ENCODE data around the gene KLF9.
A peak's percentile ranks its signal among the peaks of the same experiment; 100 is the strongest.

Gene KLF9

DNA sequence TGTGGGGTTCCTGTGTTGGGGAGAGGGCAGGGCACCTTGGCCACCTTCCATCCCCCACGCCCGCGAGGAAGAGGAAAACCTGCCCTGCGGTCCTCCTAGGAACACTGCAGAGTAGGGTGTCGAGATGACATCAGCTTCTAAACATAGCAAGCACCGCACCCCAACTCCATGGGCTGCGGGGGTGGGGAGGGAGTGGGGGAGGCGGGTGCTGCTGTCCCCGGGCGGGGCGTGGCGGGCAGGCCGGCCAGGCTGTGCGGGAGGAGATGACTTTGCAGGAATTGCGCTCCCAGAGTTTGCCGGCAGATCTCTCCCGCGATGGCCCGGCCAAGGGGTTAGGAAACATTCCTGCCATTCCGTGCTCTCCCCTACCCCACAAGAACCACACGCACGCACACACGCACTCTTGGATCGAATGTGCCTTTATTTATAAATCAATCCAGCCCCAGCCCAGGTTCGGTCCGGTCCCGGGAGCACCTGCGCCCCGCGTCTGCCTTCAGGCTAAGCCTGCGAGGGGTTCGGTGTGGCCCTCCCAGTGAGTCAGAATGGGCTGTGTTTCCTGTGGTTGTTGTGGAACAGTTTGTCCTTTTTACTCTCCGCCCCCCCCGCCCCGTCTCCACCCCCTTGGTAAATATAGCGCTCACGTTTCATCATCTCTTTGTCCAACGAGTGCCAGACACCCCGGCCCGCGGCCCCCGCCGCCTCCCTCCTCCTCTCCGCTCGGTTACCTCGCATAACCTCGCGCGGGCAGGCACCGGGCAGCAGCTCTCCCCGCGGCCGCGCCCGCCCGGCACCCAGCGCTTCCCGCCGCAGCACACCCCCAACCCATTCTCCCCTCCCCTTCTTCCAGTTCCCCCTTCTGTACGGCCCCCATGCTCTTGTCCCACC, 5.3 kb upstream of the KLF9 start (continued):
- TF ChIP-seq BCL11A (tag by site-specific recombination; IDR thresholded peaks at IDR 0.05; ENCODE audit: low read depth) (no peak), GLI4 (tag by site-specific recombination; IDR thresholded peaks at IDR 0.05) (no peak), ZBTB21 (tag by site-specific recombination; IDR thresholded peaks at IDR 0.05) (peak; percentile 36; the same call in 1 of the 2 replicates), KLF9 (tag by site-specific recombination; IDR thresholded peaks at IDR 0.05; ENCODE audit: low read depth) (peak; percentile 74), ZNF677 (tag by site-specific recombination; IDR thresholded peaks at IDR 0.05) (no peak), ZNF221 (tag by site-specific recombination; IDR thresholded peaks at IDR 0.05; ENCODE audit: borderline replicate concordance) (no peak), ZNF623 (tag by site-specific recombination; IDR thresholded peaks at IDR 0.05) (no peak), SALL2 (tag by site-specific recombination; IDR thresholded peaks at IDR 0.05; ENCODE audit: borderline replicate concordance) (no peak), HOXA7 (CRISPR knock-in tag; IDR thresholded peaks at IDR 0.05; ENCODE audit: borderline replicate concordance) (no peak)
- TF ChIP-seq, protein P1, sequence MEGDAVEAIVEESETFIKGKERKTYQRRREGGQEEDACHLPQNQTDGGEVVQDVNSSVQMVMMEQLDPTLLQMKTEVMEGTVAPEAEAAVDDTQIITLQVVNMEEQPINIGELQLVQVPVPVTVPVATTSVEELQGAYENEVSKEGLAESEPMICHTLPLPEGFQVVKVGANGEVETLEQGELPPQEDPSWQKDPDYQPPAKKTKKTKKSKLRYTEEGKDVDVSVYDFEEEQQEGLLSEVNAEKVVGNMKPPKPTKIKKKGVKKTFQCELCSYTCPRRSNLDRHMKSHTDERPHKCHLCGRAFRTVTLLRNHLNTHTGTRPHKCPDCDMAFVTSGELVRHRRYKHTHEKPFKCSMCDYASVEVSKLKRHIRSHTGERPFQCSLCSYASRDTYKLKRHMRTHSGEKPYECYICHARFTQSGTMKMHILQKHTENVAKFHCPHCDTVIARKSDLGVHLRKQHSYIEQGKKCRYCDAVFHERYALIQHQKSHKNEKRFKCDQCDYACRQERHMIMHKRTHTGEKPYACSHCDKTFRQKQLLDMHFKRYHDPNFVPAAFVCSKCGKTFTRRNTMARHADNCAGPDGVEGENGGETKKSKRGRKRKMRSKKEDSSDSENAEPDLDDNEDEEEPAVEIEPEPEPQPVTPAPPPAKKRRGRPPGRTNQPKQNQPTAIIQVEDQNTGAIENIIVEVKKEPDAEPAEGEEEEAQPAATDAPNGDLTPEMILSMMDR (tag by site-specific recombination; IDR thresholded peaks at IDR 0.05) = peak; percentile 66
- TF ChIP-seq, protein P2, sequence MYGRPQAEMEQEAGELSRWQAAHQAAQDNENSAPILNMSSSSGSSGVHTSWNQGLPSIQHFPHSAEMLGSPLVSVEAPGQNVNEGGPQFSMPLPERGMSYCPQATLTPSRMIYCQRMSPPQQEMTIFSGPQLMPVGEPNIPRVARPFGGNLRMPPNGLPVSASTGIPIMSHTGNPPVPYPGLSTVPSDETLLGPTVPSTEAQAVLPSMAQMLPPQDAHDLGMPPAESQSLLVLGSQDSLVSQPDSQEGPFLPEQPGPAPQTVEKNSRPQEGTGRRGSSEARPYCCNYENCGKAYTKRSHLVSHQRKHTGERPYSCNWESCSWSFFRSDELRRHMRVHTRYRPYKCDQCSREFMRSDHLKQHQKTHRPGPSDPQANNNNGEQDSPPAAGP (tag by site-specific recombination; IDR thresholded peaks at IDR 0.05) = peak; percentile 49; the same call in 1 of the 2 replicates

DNA sequence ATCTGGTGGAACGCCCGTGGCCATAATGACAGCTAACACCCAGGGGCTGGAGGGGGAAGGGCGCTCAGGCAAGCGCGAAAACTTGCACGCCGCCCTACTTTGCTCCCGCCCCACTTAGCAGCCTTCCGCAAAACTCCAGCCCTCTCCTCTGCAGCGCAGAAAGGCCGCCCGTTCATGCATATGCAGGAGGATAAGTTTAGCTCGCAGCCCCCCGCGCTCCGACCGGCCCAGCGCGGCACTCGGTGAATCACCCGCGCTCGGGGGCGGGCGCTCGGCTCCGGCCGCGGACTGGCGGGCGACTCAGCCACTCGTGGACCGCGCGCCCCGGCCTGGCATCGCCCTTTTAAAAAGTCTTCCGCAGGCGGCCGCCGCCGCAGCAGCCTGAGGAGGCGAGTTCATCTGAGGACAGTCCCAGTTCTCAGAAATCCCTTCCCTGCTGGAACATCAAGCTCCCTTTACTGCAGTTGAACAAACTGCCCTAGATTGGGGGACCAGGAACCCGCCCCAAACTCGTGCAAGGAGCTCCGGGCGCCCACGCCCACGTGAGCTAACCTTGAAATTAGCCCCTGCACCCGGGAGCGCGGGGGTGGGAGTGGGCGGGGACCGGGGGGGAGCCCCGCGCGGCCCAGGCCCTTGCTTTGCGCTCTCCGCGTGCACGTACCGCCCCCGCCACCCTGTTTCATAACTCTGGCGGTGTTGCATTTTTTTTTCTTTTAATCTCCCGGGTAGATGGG, 4.5 kb upstream of the KLF9 start:
- POLR2A ChIA-PET = interaction anchor here (0.5 to 4.6 kb wide), 18 partner anchors 8 to 1298 kb away, joined by 3 to 127 read pairs (median 5); no protein-coding TSS in a partner anchor
- no peaks in the 10 kb centered on the region for H3K9me3 ChIP-seq (ENCODE audit: control insufficient read depth, insufficient read depth, low read depth, low read length)
- peaks cover 8% of the 10 kb centered on the region for H3K4me1 ChIP-seq (ENCODE audit: control insufficient read depth, insufficient read depth, low read length)
- H3K36me3 ChIP-seq (ENCODE audit: control insufficient read depth in 2 of 2, insufficient read depth in 1 of 2, low read length in 2 of 2) = no peaks in the 10 kb centered on the region
- H3K4me3 ChIP-seq (ENCODE audit: low read depth, low read length) = peak overlapping the region; percentile 60
- H3K27ac ChIP-seq (ENCODE audit: extremely low read depth, low read depth, low read length) = peak overlapping the region; percentile 100
- CTCF ChIA-PET = interaction anchor here (0.6 to 3.7 kb wide), 7 partner anchors 11 to 183 kb away, joined by 3 to 18 read pairs (median 3); no protein-coding TSS in a partner anchor
- TF ChIP-seq, protein P3, sequence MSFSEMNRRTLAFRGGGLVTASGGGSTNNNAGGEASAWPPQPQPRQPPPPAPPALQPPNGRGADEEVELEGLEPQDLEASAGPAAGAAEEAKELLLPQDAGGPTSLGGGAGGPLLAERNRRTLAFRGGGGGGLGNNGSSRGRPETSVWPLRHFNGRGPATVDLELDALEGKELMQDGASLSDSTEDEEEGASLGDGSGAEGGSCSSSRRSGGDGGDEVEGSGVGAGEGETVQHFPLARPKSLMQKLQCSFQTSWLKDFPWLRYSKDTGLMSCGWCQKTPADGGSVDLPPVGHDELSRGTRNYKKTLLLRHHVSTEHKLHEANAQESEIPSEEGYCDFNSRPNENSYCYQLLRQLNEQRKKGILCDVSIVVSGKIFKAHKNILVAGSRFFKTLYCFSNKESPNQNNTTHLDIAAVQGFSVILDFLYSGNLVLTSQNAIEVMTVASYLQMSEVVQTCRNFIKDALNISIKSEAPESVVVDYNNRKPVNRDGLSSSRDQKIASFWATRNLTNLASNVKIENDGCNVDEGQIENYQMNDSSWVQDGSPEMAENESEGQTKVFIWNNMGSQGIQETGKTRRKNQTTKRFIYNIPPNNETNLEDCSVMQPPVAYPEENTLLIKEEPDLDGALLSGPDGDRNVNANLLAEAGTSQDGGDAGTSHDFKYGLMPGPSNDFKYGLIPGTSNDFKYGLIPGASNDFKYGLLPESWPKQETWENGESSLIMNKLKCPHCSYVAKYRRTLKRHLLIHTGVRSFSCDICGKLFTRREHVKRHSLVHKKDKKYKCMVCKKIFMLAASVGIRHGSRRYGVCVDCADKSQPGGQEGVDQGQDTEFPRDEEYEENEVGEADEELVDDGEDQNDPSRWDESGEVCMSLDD (tag by site-specific recombination; IDR thresholded peaks at IDR 0.05) = no peak
- TF ChIP-seq OVOL3 (tag by site-specific recombination; IDR thresholded peaks at IDR 0.05) (no peak), GLIS1 (tag by site-specific recombination; IDR thresholded peaks at IDR 0.05) (no peak), ZNF404 (tag by site-specific recombination; IDR thresholded peaks at IDR 0.05) (no peak), ZNF558 (tag by site-specific recombination; IDR thresholded peaks at IDR 0.05) (no peak), ZSCAN16 (tag by site-specific recombination; IDR thresholded peaks at IDR 0.05) (no peak), SP2 (tag by site-specific recombination; IDR thresholded peaks at IDR 0.05) (peak; percentile 50), ZBTB1 (tag by site-specific recombination; IDR thresholded peaks at IDR 0.05) (no peak), GLIS2 (tag by site-specific recombination; IDR thresholded peaks at IDR 0.05) (peak; percentile 55; the same call in 1 of the 2 replicates), ZNF610 (tag by site-specific recombination; IDR thresholded peaks at IDR 0.05; ENCODE audit: borderline replicate concordance) (no peak), ZNF830 (tag by site-specific recombination; IDR thresholded peaks at IDR 0.05; ENCODE audit: low read depth) (no peak)
- TF ChIP-seq, protein P4, sequence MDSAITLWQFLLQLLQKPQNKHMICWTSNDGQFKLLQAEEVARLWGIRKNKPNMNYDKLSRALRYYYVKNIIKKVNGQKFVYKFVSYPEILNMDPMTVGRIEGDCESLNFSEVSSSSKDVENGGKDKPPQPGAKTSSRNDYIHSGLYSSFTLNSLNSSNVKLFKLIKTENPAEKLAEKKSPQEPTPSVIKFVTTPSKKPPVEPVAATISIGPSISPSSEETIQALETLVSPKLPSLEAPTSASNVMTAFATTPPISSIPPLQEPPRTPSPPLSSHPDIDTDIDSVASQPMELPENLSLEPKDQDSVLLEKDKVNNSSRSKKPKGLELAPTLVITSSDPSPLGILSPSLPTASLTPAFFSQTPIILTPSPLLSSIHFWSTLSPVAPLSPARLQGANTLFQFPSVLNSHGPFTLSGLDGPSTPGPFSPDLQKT (IDR thresholded peaks at IDR 0.05; ENCODE audit: borderline replicate concordance, low read depth, low read length) = no peak
- TF ChIP-seq, protein P5, sequence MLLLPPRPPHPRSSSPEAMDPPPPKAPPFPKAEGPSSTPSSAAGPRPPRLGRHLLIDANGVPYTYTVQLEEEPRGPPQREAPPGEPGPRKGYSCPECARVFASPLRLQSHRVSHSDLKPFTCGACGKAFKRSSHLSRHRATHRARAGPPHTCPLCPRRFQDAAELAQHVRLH (tag by site-specific recombination; IDR thresholded peaks at IDR 0.05) = no peak
- TF ChIP-seq, protein P6, sequence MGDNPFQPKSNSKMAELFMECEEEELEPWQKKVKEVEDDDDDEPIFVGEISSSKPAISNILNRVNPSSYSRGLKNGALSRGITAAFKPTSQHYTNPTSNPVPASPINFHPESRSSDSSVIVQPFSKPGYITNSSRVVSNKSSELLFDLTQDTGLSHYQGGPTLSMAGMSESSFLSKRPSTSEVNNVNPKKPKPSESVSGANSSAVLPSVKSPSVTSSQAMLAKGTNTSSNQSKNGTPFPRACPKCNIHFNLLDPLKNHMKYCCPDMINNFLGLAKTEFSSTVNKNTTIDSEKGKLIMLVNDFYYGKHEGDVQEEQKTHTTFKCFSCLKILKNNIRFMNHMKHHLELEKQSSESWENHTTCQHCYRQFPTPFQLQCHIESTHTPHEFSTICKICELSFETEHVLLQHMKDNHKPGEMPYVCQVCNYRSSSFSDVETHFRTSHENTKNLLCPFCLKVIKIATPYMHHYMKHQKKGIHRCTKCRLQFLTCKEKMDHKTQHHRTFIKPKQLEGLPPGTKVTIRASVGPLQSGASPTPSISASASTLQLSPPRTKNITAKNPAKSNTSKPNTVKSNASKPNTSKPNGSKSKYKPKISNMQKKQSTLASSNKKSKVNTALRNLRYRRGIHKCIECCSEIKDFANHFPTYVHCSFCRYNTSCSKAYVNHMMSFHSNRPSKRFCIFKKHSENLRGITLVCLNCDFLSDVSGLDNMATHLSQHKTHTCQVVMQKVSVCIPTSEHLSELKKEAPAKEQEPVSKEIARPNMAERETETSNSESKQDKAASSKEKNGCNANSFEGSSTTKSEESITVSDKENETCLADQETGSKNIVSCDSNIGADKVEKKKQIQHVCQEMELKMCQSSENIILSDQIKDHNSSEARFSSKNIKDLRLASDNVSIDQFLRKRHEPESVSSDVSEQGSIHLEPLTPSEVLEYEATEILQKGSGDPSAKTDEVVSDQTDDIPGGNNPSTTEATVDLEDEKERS (tag by site-specific recombination; IDR thresholded peaks at IDR 0.05) = no peak

Data from HEK293 (cell line).